IMR-90 (cell line): ENCODE results near the gene IGF2BP3. TPM values are rescaled to one million over a fixed set of nuclear protein-coding genes. Genes with fewer than 3 reads are reported as not detected.

Experiments used
- ATAC-seq: fragments of 200-7000 bp; cut with Tn5 transposase; 2 replicates; pipeline ENCODE4 v1.9.1; 2020; ENCODE audit warnings: low read depth, mild to moderate bottlenecking, moderate library complexity
- BruUV-seq: library from RNA; stranded (reverse); fragments of 400-500 nt; replicated peaks from 2 replicates; lab custom pipeline; 2021; lab: Mats Ljungman, UMichigan
- CTCF ChIA-PET: fragments of 300-600 bp; formaldehyde crosslinking; extraction: SDS; loops from one replicate; lab custom pipeline; 2021; ENCODE audit warnings: antibody characterized with exemption; lab: Yijun Ruan, JAX
- POLR2A ChIA-PET: fragments of 300-600 bp; sonication (Branson Sonifier 250); formaldehyde crosslinking; loops from one replicate; lab custom pipeline; 2022; ENCODE audit warnings: antibody characterized with exemption; ENCODE audit not compliant: unreplicated experiment; lab: Charles Lee
- DNase-seq: peaks from one replicate; pipeline ENCODE4 v3.0.0; 2013
- H2AFZ ChIP-seq: replicated peaks from 2 replicates; pipeline ENCODE3; 2013; ENCODE audit warnings: low read length, mild to moderate bottlenecking; ENCODE audit not compliant: poor library complexity
- H2AK5ac ChIP-seq: 2 replicates; pipeline ENCODE4 v1.6.1; 2013; ENCODE audit warnings: low read depth, low read length, inconsistent platforms
- H2AK9ac ChIP-seq: replicated peaks from 2 replicates; pipeline ENCODE3; 2013; ENCODE audit warnings: mild to moderate bottlenecking, low read depth, low read length, moderate library complexity; ENCODE audit not compliant: poor library complexity
- H2BK120ac ChIP-seq: 2 replicates; pipeline ENCODE4 v1.6.1; 2013; ENCODE audit warnings: low read depth, low read length, inconsistent platforms
- H2BK15ac ChIP-seq: 3 replicates; pipeline ENCODE4 v1.6.1; 2013; ENCODE audit warnings: low read depth, low read length, inconsistent platforms
- H2BK20ac ChIP-seq: 2 replicates; pipeline ENCODE4 v1.6.1; 2013; ENCODE audit warnings: low read depth, mild to moderate bottlenecking, inconsistent platforms, low read length, moderate library complexity
- H2BK5ac ChIP-seq: 2 replicates; pipeline ENCODE4 v1.6.1; 2013; ENCODE audit warnings: mild to moderate bottlenecking, low read depth, low read length, inconsistent platforms; ENCODE audit not compliant: poor library complexity, severe bottlenecking
- H3K14ac ChIP-seq: replicated peaks from 2 replicates; pipeline ENCODE4 v1.6.1; 2013; ENCODE audit warnings: low read depth, low read length, inconsistent platforms
- H3K18ac ChIP-seq: 2 replicates; pipeline ENCODE4 v1.6.1; 2013; ENCODE audit warnings: low read depth, low read length, control low read depth
- H3K23ac ChIP-seq: 2 replicates; pipeline ENCODE4 v1.6.1; 2013; ENCODE audit warnings: low read depth, low read length, inconsistent platforms
- H3K27ac ChIP-seq: 2 replicates; pipeline ENCODE4 v1.5.1; 2013; ENCODE audit warnings: mild to moderate bottlenecking, control low read depth, low read length; ENCODE audit not compliant: insufficient read depth
- H3K27me3 ChIP-seq: 2 replicates; pipeline ENCODE4 v1.6.1; 2013; ENCODE audit warnings: low read length; ENCODE audit not compliant: control insufficient read depth, insufficient read depth
- H3K36me3 ChIP-seq: 2 replicates; pipeline ENCODE4 v1.6.1; 2013; ENCODE audit warnings: low read length, mixed read lengths; ENCODE audit not compliant: control insufficient read depth, insufficient read depth
- H3K4ac ChIP-seq: 2 replicates; pipeline ENCODE4 v1.6.1; 2013; ENCODE audit warnings: low read depth, low read length, inconsistent platforms
- H3K4me1 ChIP-seq: 2 replicates; pipeline ENCODE4 v1.6.1; 2013; ENCODE audit warnings: low read length, mixed read lengths; ENCODE audit not compliant: control insufficient read depth, insufficient read depth
- H3K4me2 ChIP-seq: 2 replicates; pipeline ENCODE4 v1.6.1; 2013; ENCODE audit warnings: low read depth, mild to moderate bottlenecking, control low read depth, low read length, moderate library complexity
- H3K4me3 ChIP-seq: 2 replicates; pipeline ENCODE4 v1.5.1; 2013; ENCODE audit warnings: low read depth, mild to moderate bottlenecking, control low read depth, low read length, moderate library complexity; ENCODE audit not compliant: insufficient read depth
- H3K56ac ChIP-seq: 2 replicates; pipeline ENCODE4 v1.6.1; 2013; ENCODE audit warnings: low read length, inconsistent platforms; ENCODE audit not compliant: insufficient read depth; ENCODE audit errors: extremely low read depth
- H3K79me1 ChIP-seq, 2 experiments: 2 replicates each; pipeline ENCODE4 v1.6.1; 2013; ENCODE audit warnings: low read length in 2 of 2, inconsistent platforms in 1 of 2, low read depth in 1 of 2
- H3K9ac ChIP-seq: 2 replicates; pipeline ENCODE4 v1.6.1; 2013; ENCODE audit warnings: low read depth, low read length, control low read depth
- H3K9me1 ChIP-seq: 2 replicates; pipeline ENCODE4 v1.6.1; 2013; ENCODE audit warnings: low read length, inconsistent platforms; ENCODE audit not compliant: insufficient read depth
- H3K9me3 ChIP-seq: 2 replicates; pipeline ENCODE4 v1.6.1; 2013; ENCODE audit warnings: low read length; ENCODE audit not compliant: control insufficient read depth, insufficient read depth
- H4K20me1 ChIP-seq: 2 replicates; pipeline ENCODE4 v1.6.1; 2013; ENCODE audit warnings: low read length, inconsistent platforms; ENCODE audit not compliant: insufficient read depth
- H4K5ac ChIP-seq: 2 replicates; pipeline ENCODE4 v1.6.1; 2013; ENCODE audit warnings: mild to moderate bottlenecking, low read depth, low read length, control low read depth
- H4K8ac ChIP-seq, 2 experiments: 2 replicates each; pipeline ENCODE4 v1.6.1; 2013; ENCODE audit warnings: low read depth in 2 of 2, low read length in 2 of 2, control low read depth in 1 of 2, inconsistent platforms in 1 of 2
- H4K91ac ChIP-seq: 2 replicates; pipeline ENCODE4 v1.6.1; 2013; ENCODE audit warnings: low read depth, low read length, inconsistent platforms; ENCODE audit not compliant: insufficient read depth
- BHLHE40 ChIP-seq: fragments of 150-350 bp; IDR thresholded peaks from 2 replicates; pipeline ENCODE4 v1.6.1; 2016; ENCODE audit warnings: mild to moderate bottlenecking, low read depth, low read length
- CEBPB ChIP-seq: IDR thresholded peaks from 2 replicates; pipeline ENCODE4 v1.6.1; 2012; ENCODE audit warnings: low read depth, low read length, improper control_type of control experiment
- CHD1 ChIP-seq: IDR thresholded peaks from 2 replicates; pipeline ENCODE4 v1.6.1; 2012; ENCODE audit warnings: low read depth, low read length, improper control_type of control experiment
- FOS ChIP-seq: fragments of 150-350 bp; IDR thresholded peaks from 2 replicates; pipeline ENCODE4 v1.6.1; 2016; ENCODE audit warnings: low read depth, low read length
- MAFK ChIP-seq: IDR thresholded peaks from 2 replicates; pipeline ENCODE4 v1.6.1; 2012; ENCODE audit warnings: low read depth, low read length, improper control_type of control experiment
- MAZ ChIP-seq: IDR thresholded peaks from 2 replicates; pipeline ENCODE4 v1.6.1; 2012; ENCODE audit warnings: low read depth, mild to moderate bottlenecking, low read length, improper control_type of control experiment, moderate library complexity, borderline replicate concordance
- MXI1 ChIP-seq: IDR thresholded peaks from 2 replicates; pipeline ENCODE4 v1.6.1; 2012; ENCODE audit warnings: low read depth, mild to moderate bottlenecking, low read length, moderate library complexity, borderline replicate concordance
- NFE2L2 ChIP-seq: fragments of 150-350 bp; IDR thresholded peaks from 2 replicates; pipeline ENCODE4 v1.6.1; 2016; ENCODE audit warnings: low read depth, mild to moderate bottlenecking, low read length
- POLR2A ChIP-seq: IDR thresholded peaks from 2 replicates; pipeline ENCODE4 v1.6.1; 2012; ENCODE audit warnings: mild to moderate bottlenecking, low read depth, low read length
- RAD21 ChIP-seq: IDR thresholded peaks from 2 replicates; pipeline ENCODE4 v1.6.1; 2012; ENCODE audit warnings: low read length, improper control_type of control experiment
- RCOR1 ChIP-seq: IDR thresholded peaks from 2 replicates; pipeline ENCODE4 v1.6.1; 2012; ENCODE audit warnings: mild to moderate bottlenecking, low read length, improper control_type of control experiment; ENCODE audit not compliant: insufficient replicate concordance
- RFX5 ChIP-seq: IDR thresholded peaks from 2 replicates; pipeline ENCODE4 v1.8.0; 2012; ENCODE audit warnings: low read depth, mild to moderate bottlenecking, low read length, moderate library complexity
- SMC3 ChIP-seq: fragments of 150-350 bp; IDR thresholded peaks from 2 replicates; pipeline ENCODE4 v1.6.1; 2016; ENCODE audit warnings: low read depth, mild to moderate bottlenecking, antibody characterized with exemption, low read length, moderate library complexity
- WGBS, 2 experiments: methylation state at CpG; one replicate each; pipeline versions ENCODE4 v1.1.5 to v1.1.7; 2013; ENCODE audit warnings: missing lambda C conversion rate in 2 of 2; ENCODE audit not compliant: insufficient read length in 1 of 2; ENCODE audit errors: extremely low coverage in 2 of 2; 5-methylcytosine and 5-hydroxymethylcytosine counted together
- dilution Hi-C: fragments of 300-500 bp; cut with HindIII; formaldehyde crosslinking; loops from one replicate; pipeline ENCODE4 v1.14.3; 2018; ENCODE audit warnings: low sequenced_read_pairs; ENCODE audit not compliant: unreplicated experiment
- in situ Hi-C: fragments of 300-500 bp; cut with MboI; formaldehyde crosslinking; loops from 3 replicates; pipeline ENCODE4 v1.14.3; 2019; ENCODE audit warnings: low sequenced_read_pairs, inconsistent platforms, mixed read lengths
- intact Hi-C: fragments of 100-400 bp; cut with micrococcal nuclease; formaldehyde crosslinking; loops from 2 replicates; pipeline ENCODE4 v1.10.0; 2022
- polyA plus RNA-seq, 3 experiments: library from polyadenylated mRNA; depleted of rRNA; stranded (reverse); fragments of >200 nt; gene quantifications; 2 replicates each; pipeline ENCODE4 v1.2.3, GENCODE V29; 2012; ENCODE audit warnings: low replicate concordance in 1 of 3
- total RNA-seq: library from RNA; depleted of rRNA; stranded (reverse); fragments of >200 nt; gene quantifications from 2 replicates; pipeline ENCODE4 v1.2.3, GENCODE V29; 2012
- TF ChIP-seq, protein P1 (sequence below): conservative IDR thresholded peaks from 2 replicates; pipeline ENCODE4 v1.5.1; 2012; ENCODE audit warnings: mild to moderate bottlenecking, low read depth, low read length, improper control_type of control experiment
- TF ChIP-seq, protein P2 (sequence below): fragments of 150-350 bp; IDR thresholded peaks from 2 replicates; pipeline ENCODE4 v1.6.1; 2017; ENCODE audit warnings: mild to moderate bottlenecking, antibody characterized with exemption, low read length, low read depth
- TF ChIP-seq, protein P3 (sequence below): fragments of 150-350 bp; IDR thresholded peaks from 2 replicates; pipeline ENCODE4 v1.6.1; 2016; ENCODE audit warnings: low read depth, mild to moderate bottlenecking, low read length, moderate library complexity, borderline replicate concordance

The IGF2BP3 gene
- total and polyA plus RNA-seq, 2 of the 4 experiments (the other 2 are of a cell fraction), result 50.9 to 59.3 TPM

DNA sequence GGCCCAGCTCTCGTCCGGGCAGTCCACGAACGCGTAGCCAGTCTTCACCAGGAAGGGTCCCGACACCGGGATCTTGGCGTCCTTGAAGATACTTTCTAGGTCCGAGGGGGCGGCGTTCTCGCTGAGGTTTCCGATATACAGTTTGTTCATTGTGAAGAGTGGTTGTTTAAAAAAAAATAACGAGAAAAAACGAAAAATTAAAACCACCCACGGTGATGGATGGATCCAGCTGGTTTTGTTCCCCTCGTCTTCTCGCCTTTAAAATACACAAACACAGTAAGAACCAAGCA is 385 bp downstream of the IGF2BP3 start:
- H3K27ac ChIP-seq, result peak overlapping the region; percentile 86
- H3K9ac ChIP-seq, result peak overlapping the region; percentile 96
- TF ChIP-seq, protein P1, sequence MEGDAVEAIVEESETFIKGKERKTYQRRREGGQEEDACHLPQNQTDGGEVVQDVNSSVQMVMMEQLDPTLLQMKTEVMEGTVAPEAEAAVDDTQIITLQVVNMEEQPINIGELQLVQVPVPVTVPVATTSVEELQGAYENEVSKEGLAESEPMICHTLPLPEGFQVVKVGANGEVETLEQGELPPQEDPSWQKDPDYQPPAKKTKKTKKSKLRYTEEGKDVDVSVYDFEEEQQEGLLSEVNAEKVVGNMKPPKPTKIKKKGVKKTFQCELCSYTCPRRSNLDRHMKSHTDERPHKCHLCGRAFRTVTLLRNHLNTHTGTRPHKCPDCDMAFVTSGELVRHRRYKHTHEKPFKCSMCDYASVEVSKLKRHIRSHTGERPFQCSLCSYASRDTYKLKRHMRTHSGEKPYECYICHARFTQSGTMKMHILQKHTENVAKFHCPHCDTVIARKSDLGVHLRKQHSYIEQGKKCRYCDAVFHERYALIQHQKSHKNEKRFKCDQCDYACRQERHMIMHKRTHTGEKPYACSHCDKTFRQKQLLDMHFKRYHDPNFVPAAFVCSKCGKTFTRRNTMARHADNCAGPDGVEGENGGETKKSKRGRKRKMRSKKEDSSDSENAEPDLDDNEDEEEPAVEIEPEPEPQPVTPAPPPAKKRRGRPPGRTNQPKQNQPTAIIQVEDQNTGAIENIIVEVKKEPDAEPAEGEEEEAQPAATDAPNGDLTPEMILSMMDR, result no peak
- TF ChIP-seq BHLHE40 (no peak), SMC3 (no peak), MAFK (no peak), POLR2A (no peak), RCOR1 (no peak), NFE2L2 (no peak), MXI1 (no peak), CEBPB (no peak), RFX5 (no peak), FOS (no peak), RAD21 (no peak), MAZ (no peak), CHD1 (no peak)
- TF ChIP-seq, protein P2, sequence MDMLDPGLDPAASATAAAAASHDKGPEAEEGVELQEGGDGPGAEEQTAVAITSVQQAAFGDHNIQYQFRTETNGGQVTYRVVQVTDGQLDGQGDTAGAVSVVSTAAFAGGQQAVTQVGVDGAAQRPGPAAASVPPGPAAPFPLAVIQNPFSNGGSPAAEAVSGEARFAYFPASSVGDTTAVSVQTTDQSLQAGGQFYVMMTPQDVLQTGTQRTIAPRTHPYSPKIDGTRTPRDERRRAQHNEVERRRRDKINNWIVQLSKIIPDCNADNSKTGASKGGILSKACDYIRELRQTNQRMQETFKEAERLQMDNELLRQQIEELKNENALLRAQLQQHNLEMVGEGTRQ, result no peak
- TF ChIP-seq, protein P3, sequence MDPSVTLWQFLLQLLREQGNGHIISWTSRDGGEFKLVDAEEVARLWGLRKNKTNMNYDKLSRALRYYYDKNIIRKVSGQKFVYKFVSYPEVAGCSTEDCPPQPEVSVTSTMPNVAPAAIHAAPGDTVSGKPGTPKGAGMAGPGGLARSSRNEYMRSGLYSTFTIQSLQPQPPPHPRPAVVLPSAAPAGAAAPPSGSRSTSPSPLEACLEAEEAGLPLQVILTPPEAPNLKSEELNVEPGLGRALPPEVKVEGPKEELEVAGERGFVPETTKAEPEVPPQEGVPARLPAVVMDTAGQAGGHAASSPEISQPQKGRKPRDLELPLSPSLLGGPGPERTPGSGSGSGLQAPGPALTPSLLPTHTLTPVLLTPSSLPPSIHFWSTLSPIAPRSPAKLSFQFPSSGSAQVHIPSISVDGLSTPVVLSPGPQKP, result no peak
- ChIA-PET CTCF (interaction anchor here (0.6 to 0.9 kb wide), 3 partner anchors 9 to 212 kb away, joined by 3 read pairs; no protein-coding TSS in a partner anchor), POLR2A (no interaction called here)
- H2AFZ ChIP-seq, result peak overlapping the region; percentile 59
- DNase-seq, result no peak
- in situ Hi-C loops (no loop called here), intact Hi-C loops (loop anchor here (5.0 to 10.0 kb wide), 2 partner anchors 193 to 285 kb away; partner anchors contain the start of gene NUP42), dilution Hi-C loops (no loop called here)
- H4K8ac ChIP-seq, result peak overlapping the region; percentile 69 to 83; a peak in 3 of 4 replicates
- H4K20me1 ChIP-seq, result peaks cover 22% of the 10 kb centered on the region
- no peak overlapping the region for H2BK20ac ChIP-seq
- peak overlapping the region; percentile 52; the same call in 1 of the 2 replicates for H4K5ac ChIP-seq
- peak overlapping the region; percentile 73 for H3K14ac ChIP-seq
- peak overlapping the region; percentile 83 for H3K23ac ChIP-seq
- no peaks in the 10 kb centered on the region for H3K27me3 ChIP-seq
- peak overlapping the region; percentile 72 for H3K4me2 ChIP-seq
- H2AK9ac ChIP-seq, result peak overlapping the region; percentile 97
- peak overlapping the region; percentile 35; the same call in 1 of the 2 replicates for H2BK120ac ChIP-seq
- H3K4me3 ChIP-seq, result peak overlapping the region; percentile 57
- H3K56ac ChIP-seq, result peak overlapping the region; percentile 99
- no peak for ATAC-seq
- peaks cover 0 to 28% of the 10 kb centered on the region in 2 experiments; a peak in 2 of 4 replicates for H3K79me1 ChIP-seq
- H3K9me1 ChIP-seq, result peaks cover 5% of the 10 kb centered on the region
- no peaks in the 10 kb centered on the region for H3K9me3 ChIP-seq
- BruUV-seq, result TSS peak; percentile 77
- peaks cover 9% of the 10 kb centered on the region for H3K4me1 ChIP-seq
- 0% methylated on average over 5 of the region's 18 CpGs; no CpG with 5 or more reads in 1 of the 2 experiments for WGBS, 2 experiments
- peak overlapping the region; percentile 79 for H3K18ac ChIP-seq
- peak overlapping the region; percentile 88 for H3K4ac ChIP-seq
- peak overlapping the region; percentile 47; the same call in 1 of the 3 replicates for H2BK15ac ChIP-seq
- peak overlapping the region; percentile 97 for H2BK5ac ChIP-seq
- no peaks in the 10 kb centered on the region for H3K36me3 ChIP-seq
- 0 out of 2 replicates have a peak overlapping the region, but pooled peaks have one; percentile 30 for H2AK5ac ChIP-seq
- H4K91ac ChIP-seq, result peak overlapping the region; percentile 80
